Breast epithelium (tissue), 4 donors: Measurements from ENCODE around the gene SCG5. TPM values are rescaled to one million over a fixed set of nuclear protein-coding genes. Genes with fewer than 3 reads are reported as not detected.

Experiments
- DNase-seq, 2 donors: peaks; one replicate each; pipeline ENCODE4 v3.0.0-alpha.2; 2019; ENCODE audit warnings: low spot score in 2 of 2
- H3K27ac ChIP-seq, 2 donors: fragments of 200-600 bp; sonication (generic) in 1 of 2; one replicate each; pipeline ENCODE4 v1.5.1; 2016 to 2019; ENCODE audit warnings: mild to moderate bottlenecking in 1 of 2
- H3K27me3 ChIP-seq, 2 donors: fragments of 200-600 bp; sonication (generic) in 1 of 2; one replicate each; pipeline versions ENCODE4 v1.5.1 to v1.6.0; 2017 to 2019; ENCODE audit warnings: control low read depth in 1 of 2, mild to moderate bottlenecking in 1 of 2
- H3K36me3 ChIP-seq: fragments of 200-600 bp; one replicate; pipeline ENCODE4 v1.5.1; 2019
- H3K4me1 ChIP-seq, 2 donors: fragments of 200-600 bp; sonication (generic); one replicate each; pipeline ENCODE4 v1.5.1; 2016 to 2019; ENCODE audit warnings: control low read depth in 1 of 2
- H3K4me3 ChIP-seq, 3 donors: fragments of 200-600 bp; sonication (generic); 1 replicate in 2 of 3; 2 replicates in 1 of 3; pipeline ENCODE4 v1.5.1; 2016 to 2019; ENCODE audit warnings: mild to moderate bottlenecking in 3 of 3, moderate library complexity in 2 of 3
- H3K9me3 ChIP-seq, 2 donors: fragments of 200-600 bp; sonication (generic) in 1 of 2; one replicate each; pipeline ENCODE4 v1.5.1; 2016 to 2019; ENCODE audit warnings: control low read depth in 1 of 2
- CTCF ChIP-seq, 3 donors: fragments of 450-650 bp; IDR thresholded peaks; one replicate each; pipeline ENCODE4 v1.5.1; 2016 to 2017; ENCODE audit warnings: antibody characterized with exemption in 3 of 3, mild to moderate bottlenecking in 3 of 3, moderate library complexity in 3 of 3
- POLR2A ChIP-seq: fragments of 450-650 bp; IDR thresholded peaks from one replicate; pipeline ENCODE4 v1.6.1; 2016; ENCODE audit warnings: antibody characterized with exemption, mild to moderate bottlenecking, moderate library complexity
- POLR2AphosphoS5 ChIP-seq, 3 donors: sonication (generic); formaldehyde crosslinking; IDR thresholded peaks; one replicate each; pipeline ENCODE4 v1.6.1; 2017; ENCODE audit warnings: antibody characterized with exemption in 3 of 3
- intact Hi-C: fragments of 100-400 bp; cut with DNase I; formaldehyde crosslinking; loops from one replicate; pipeline ENCODE4 v1.15.1; 2023; ENCODE audit warnings: low total_unique reads
- total RNA-seq, 3 donors: library from RNA; depleted of rRNA; stranded (reverse); fragments of >200 nt; gene quantifications; one replicate each; pipeline ENCODE4 v1.1.0, GENCODE V29; 2016

Gene SCG5
- total RNA-seq, 3 donors from 2014 or later, result 5.0 to 11.1 TPM; not detected in 1

GRCh38 chr15:32715276-32715675, 73.8 kb downstream of the SCG5 start:
- Histone ChIP-seq H3K36me3 (no peaks in the 10 kb centered on the region), H3K27me3 (peaks cover 3 to 45% of the 10 kb centered on the region in 2 donors), H3K4me1 (peaks cover 0 to 9% of the 10 kb centered on the region in 2 donors), H3K9me3 (no peaks in the 10 kb centered on the region), H3K4me3 (no peak overlapping the region), H3K27ac (no peak overlapping the region)
- intact Hi-C loops, result no loop called here
- no peak for TF ChIP-seq POLR2AphosphoS5 (IDR thresholded peaks at IDR 0.05)
- no peak for TF ChIP-seq CTCF (IDR thresholded peaks at IDR 0.05)
- no peak for TF ChIP-seq POLR2A
- DNase-seq, result no peak

GRCh38 chr15:32716216-32716914, 74.9 kb downstream of the SCG5 start:
- no peak for TF ChIP-seq POLR2A
- no peak for TF ChIP-seq CTCF (IDR thresholded peaks at IDR 0.05)
- TF ChIP-seq POLR2AphosphoS5 (IDR thresholded peaks at IDR 0.05), result no peak
- H3K36me3 ChIP-seq, result no peaks in the 10 kb centered on the region
- H3K4me1 ChIP-seq, result peaks cover 0 to 9% of the 10 kb centered on the region in 2 donors
- H3K9me3 ChIP-seq, result no peaks in the 10 kb centered on the region
- no peak overlapping the region for H3K27ac ChIP-seq
- intact Hi-C loops, result no loop called here
- H3K4me3 ChIP-seq, result no peak overlapping the region
- DNase-seq, result no peak
- peaks cover 3 to 45% of the 10 kb centered on the region in 2 donors for H3K27me3 ChIP-seq

DNA sequence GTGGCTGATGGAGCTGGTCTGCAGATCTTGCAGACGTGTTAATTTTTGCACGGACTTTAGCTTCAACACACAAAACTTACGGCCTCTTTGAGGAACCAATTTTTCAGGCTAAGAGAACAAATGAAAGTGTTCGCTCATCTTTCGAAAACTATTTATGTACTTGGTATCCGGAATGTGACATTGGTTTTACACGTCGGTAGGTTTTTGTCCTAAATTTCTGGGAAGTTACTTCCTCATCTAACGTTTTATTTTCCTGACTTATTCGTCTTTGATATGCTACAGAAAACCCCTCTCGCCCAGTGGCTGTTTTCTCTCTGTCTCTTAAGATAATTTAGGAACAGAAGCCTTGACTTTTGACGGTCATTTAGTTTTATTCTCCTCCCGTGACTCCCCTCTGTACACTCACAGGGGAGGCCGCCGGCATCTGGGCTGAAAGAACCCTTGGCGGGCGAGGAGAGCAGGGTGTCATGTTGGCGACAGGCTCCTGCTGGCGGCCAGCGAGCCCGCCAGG, 75.5 kb downstream of the SCG5 start:
- Histone ChIP-seq H3K4me1 (peaks cover 0 to 9% of the 10 kb centered on the region in 2 donors), H3K4me3 (peak overlapping the region; percentile 30 to 71 (median 49)), H3K27me3 (peaks cover 3 to 45% of the 10 kb centered on the region in 2 donors), H3K27ac (no peak overlapping the region), H3K36me3 (no peaks in the 10 kb centered on the region), H3K9me3 (no peaks in the 10 kb centered on the region)
- intact Hi-C loops, result no loop called here
- no peak for TF ChIP-seq CTCF (IDR thresholded peaks at IDR 0.05)
- no peak for TF ChIP-seq POLR2A
- TF ChIP-seq POLR2AphosphoS5 (IDR thresholded peaks at IDR 0.05), result no peak
- DNase-seq, result no peak

DNA sequence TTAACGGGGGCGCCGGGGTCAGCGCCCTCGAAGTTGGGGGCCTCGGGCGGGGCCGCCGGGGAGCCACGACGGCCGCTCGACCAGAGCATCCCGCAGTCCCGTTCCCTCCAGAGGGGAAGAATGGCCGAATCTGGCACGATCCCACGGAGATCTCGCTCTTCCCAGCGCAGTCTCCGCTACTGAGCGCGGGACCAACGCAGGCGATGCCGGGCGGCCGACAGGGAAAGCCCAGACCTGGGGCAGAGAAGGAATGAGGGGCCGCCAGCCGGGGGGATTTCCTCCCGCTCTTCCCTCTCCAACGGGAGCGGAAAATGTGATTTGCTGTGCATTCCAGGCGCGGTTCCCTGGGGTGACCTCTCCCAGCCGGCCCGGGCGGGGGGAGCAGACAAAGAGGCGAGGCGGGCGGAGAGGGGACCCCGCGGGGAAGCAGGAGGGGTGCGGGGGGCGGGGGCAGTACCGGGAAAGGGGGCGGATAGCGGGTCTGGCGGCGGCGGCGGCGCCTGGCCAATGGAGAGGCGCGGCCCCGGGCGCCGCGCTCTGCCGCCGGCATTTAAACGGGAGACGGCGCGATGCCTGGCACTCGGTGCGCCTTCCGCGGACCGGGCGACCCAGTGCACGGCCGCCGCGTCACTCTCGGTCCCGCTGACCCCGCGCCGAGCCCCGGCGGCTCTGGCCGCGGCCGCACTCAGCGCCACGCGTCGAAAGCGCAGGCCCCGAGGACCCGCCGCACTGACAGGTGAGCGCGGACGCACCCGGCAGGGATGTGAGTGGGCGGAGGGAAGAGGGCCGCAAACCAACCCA, 76.1 kb downstream of the SCG5 start, which contains the start of gene GREM1:
Gene GREM1 (plus strand): TSS at position 579 of the 801 bp plus-strand sequence. CDS start 12,687 bp downstream, outside the sequence.
- H3K27ac ChIP-seq, result peak within 1 kb of the TSS in 1 of 2 donors; percentile 61

More for the DNA sequence above, 76.1 kb downstream of the SCG5 start, which contains the start of gene GREM1:
- Histone ChIP-seq H3K27me3 (peaks cover 3 to 45% of the 10 kb centered on the region in 2 donors), H3K9me3 (no peaks in the 10 kb centered on the region), H3K4me1 (peaks cover 0 to 9% of the 10 kb centered on the region in 2 donors), H3K4me3 (peak within 1 kb of the TSS; percentile 30 to 71 (median 49)), H3K36me3 (no peaks in the 10 kb centered on the region)
- TF ChIP-seq CTCF (IDR thresholded peaks at IDR 0.05) (no peak), POLR2AphosphoS5 (IDR thresholded peaks at IDR 0.05) (no peak), POLR2A (no peak)
- no peak for DNase-seq
- intact Hi-C loops, result no loop called here
